GM08714 (cell line): ENCODE measurements around the gene SPESP1.

ENCODE experiments used
- H3K4me3 ChIP-seq: fragments of 200-500 bp; sonication (Bioruptor generic); 2 replicates; pipeline ENCODE4 v1.5.1; 2014; ENCODE audit warnings: mild to moderate bottlenecking, low read length, inconsistent platforms
- ZNF274 ChIP-seq: IDR thresholded peaks from 2 replicates; pipeline ENCODE4 v1.6.1; 2012; ENCODE audit warnings: mild to moderate bottlenecking, low read depth, low read length

Gene SPESP1

GRCh38 chr15:68991723-68992122, 61.4 kb downstream of the SPESP1 start:
- TF ChIP-seq ZNF274 = no peak
- H3K4me3 ChIP-seq = no peak overlapping the region

GRCh38 chr15:68992696-68993095, 62.4 kb downstream of the SPESP1 start:
- TF ChIP-seq ZNF274 = no peak
- H3K4me3 ChIP-seq = no peak overlapping the region

GRCh38 chr15:68993276-68993675, 63.0 kb downstream of the SPESP1 start:
- TF ChIP-seq ZNF274 = no peak

GRCh38 chr15:68994149-68994548, 63.8 kb downstream of the SPESP1 start:
- no peak overlapping the region for H3K4me3 ChIP-seq
- TF ChIP-seq ZNF274 = no peak

More at GRCh38 chr15:68993276-68993675, 63.0 kb downstream of the SPESP1 start:
- no peak overlapping the region for H3K4me3 ChIP-seq

- TF ChIP-seq ZNF274 = no peak
- H3K4me3 ChIP-seq = no peak overlapping the region
These were observed 64.8 kb downstream of the SPESP1 start for GRCh38 chr15:68994981-68995761.
